H1 (cell line): ENCODE results near the gene URGCP. TPM values are rescaled to one million over a fixed set of nuclear protein-coding genes. Genes with fewer than 3 reads are reported as not detected.

Experiments
- CTCF ChIA-PET: fragments of 300-600 bp; sonication (Branson Sonifier 250); formaldehyde crosslinking; loops from one replicate; lab custom pipeline; 2021; ENCODE audit not compliant: partially characterized antibody; lab: Charles Lee
- POLR2A ChIA-PET: fragments of 300-600 bp; sonication (Branson Sonifier 250); formaldehyde crosslinking; loops from one replicate; lab custom pipeline; 2021; ENCODE audit warnings: inconsistent platforms; ENCODE audit not compliant: partially characterized antibody; lab: Charles Lee
- DNase-seq, 2 experiments: peaks; one replicate each; pipeline versions ENCODE4 v3.0.0 to v3.0.0-alpha.2; 2010 to 2022; ENCODE audit warnings: low spot score in 2 of 2, low read depth in 1 of 2, mixed read lengths in 1 of 2
- FAIRE-seq: peaks from 2 replicates; lab custom pipeline; 2011; peaks lifted over from hg19 to GRCh38; lab: Jason Lieb, UNC
- H2AFZ ChIP-seq: 2 replicates; pipeline ENCODE4 v1.8.1; 2012; ENCODE audit warnings: low read length, inconsistent platforms
- H2AK5ac ChIP-seq: 2 replicates; pipeline ENCODE4 v1.6.1; 2013; ENCODE audit warnings: low read depth, low read length
- H2BK120ac ChIP-seq: replicated peaks from 2 replicates; pipeline ENCODE3; 2013; ENCODE audit warnings: low read depth, low read length, inconsistent platforms
- H2BK12ac ChIP-seq: 2 replicates; pipeline ENCODE4 v1.6.1; 2013; ENCODE audit warnings: low read depth, low read length
- H2BK15ac ChIP-seq: 2 replicates; pipeline ENCODE4 v1.6.1; 2013; ENCODE audit warnings: low read length
- H2BK20ac ChIP-seq: 2 replicates; pipeline ENCODE4 v1.6.1; 2013; ENCODE audit warnings: low read length
- H2BK5ac ChIP-seq: 2 replicates; pipeline ENCODE4 v1.6.1; 2013; ENCODE audit warnings: low read depth, low read length
- H3K14ac ChIP-seq: 2 replicates; pipeline ENCODE4 v1.6.1; 2013; ENCODE audit warnings: inconsistent platforms; ENCODE audit not compliant: insufficient read length
- H3K18ac ChIP-seq: 2 replicates; pipeline ENCODE4 v1.6.1; 2013; ENCODE audit warnings: low read length; ENCODE audit errors: extremely low read depth
- H3K23ac ChIP-seq: 2 replicates; pipeline ENCODE4 v1.6.1; 2013; ENCODE audit warnings: inconsistent platforms; ENCODE audit not compliant: insufficient read length
- H3K23me2 ChIP-seq: 2 replicates; pipeline ENCODE4 v1.6.1; 2013; ENCODE audit warnings: low read depth, low read length
- H3K27ac ChIP-seq: 2 replicates; pipeline ENCODE4 v1.6.1; 2011; ENCODE audit warnings: low read depth, low read length, inconsistent platforms
- H3K27me3 ChIP-seq, 4 experiments: replicated peaks in 1 of 4; 1 replicate in 1 of 4; 2 replicates in 3 of 4; pipeline versions ENCODE4 v1.6.1 to v1.8.1; 2011 to 2013; ENCODE audit warnings: low read length in 3 of 4, mild to moderate bottlenecking in 3 of 4, inconsistent platforms in 2 of 4, mixed read lengths in 2 of 4, moderate library complexity in 1 of 4; ENCODE audit not compliant: control insufficient read depth in 3 of 4, insufficient read depth in 3 of 4; ENCODE audit errors: extremely low read depth in 1 of 4
- H3K36me3 ChIP-seq, 4 experiments: 2 replicates each; pipeline versions ENCODE4 v1.6.1 to v1.8.1; 2011 to 2013; ENCODE audit warnings: mild to moderate bottlenecking in 4 of 4, low read length in 3 of 4, moderate library complexity in 2 of 4, control low read depth in 1 of 4, inconsistent platforms in 1 of 4; ENCODE audit not compliant: insufficient read depth in 4 of 4, control insufficient read depth in 2 of 4
- H3K4ac ChIP-seq: replicated peaks from 2 replicates; pipeline ENCODE3; 2013; ENCODE audit warnings: low read length, low read depth, mixed read lengths, inconsistent platforms; ENCODE audit not compliant: insufficient read length
- H3K4me1 ChIP-seq, 4 experiments: replicated peaks in 1 of 4; 1 replicate in 1 of 4; 2 replicates in 3 of 4; pipeline versions ENCODE4 v1.6.1 to v1.8.1; 2011 to 2013; ENCODE audit warnings: low read length in 3 of 4, inconsistent platforms in 2 of 4, mixed read lengths in 1 of 4; ENCODE audit not compliant: insufficient read depth in 4 of 4, control insufficient read depth in 3 of 4
- H3K4me2 ChIP-seq, 2 experiments: 2 replicates each; pipeline versions ENCODE4 v1.6.1 to v1.8.1; 2011 to 2013; ENCODE audit warnings: low read depth in 2 of 2, low read length in 2 of 2, control low read depth in 1 of 2, inconsistent platforms in 1 of 2, mild to moderate bottlenecking in 1 of 2; ENCODE audit not compliant: insufficient read depth in 1 of 2
- H3K4me3 ChIP-seq, 4 experiments: fragments of 200-600, 300-600 bp in 1 of 4; sonication (generic), shearing (Covaris generic), sonication (Bioruptor Twin) in 1 of 4; 2 replicates each; pipeline versions ENCODE4 v1.5.1 to v1.8.1; 2011 to 2016; ENCODE audit warnings: low read length in 4 of 4, low read depth in 3 of 4, control low read depth in 2 of 4, inconsistent platforms in 2 of 4, mild to moderate bottlenecking in 2 of 4, mixed read lengths in 1 of 4, moderate library complexity in 1 of 4; ENCODE audit not compliant: insufficient read depth in 2 of 4; ENCODE audit errors: extremely low read depth in 1 of 4
- H3K56ac ChIP-seq: replicated peaks from 2 replicates; pipeline ENCODE3; 2013; ENCODE audit warnings: low read depth, mild to moderate bottlenecking, mixed read lengths, low read length, inconsistent platforms; ENCODE audit not compliant: insufficient read length
- H3K79me1 ChIP-seq: 2 replicates; pipeline ENCODE4 v1.6.1; 2013; ENCODE audit warnings: low read depth, low read length, control low read depth
- H3K79me2 ChIP-seq, 2 experiments: 2 replicates each; pipeline versions ENCODE4 v1.6.1 to v1.8.1; 2012 to 2013; ENCODE audit warnings: low read length in 2 of 2, mild to moderate bottlenecking in 2 of 2, inconsistent platforms in 1 of 2; ENCODE audit not compliant: insufficient read depth in 2 of 2, control insufficient read depth in 1 of 2
- H3K9ac ChIP-seq, 4 experiments: replicated peaks in 1 of 4; 1 replicate in 1 of 4; 2 replicates in 3 of 4; pipeline versions ENCODE4 v1.6.1 to v1.8.1; 2011 to 2013; ENCODE audit warnings: low read depth in 3 of 4, low read length in 3 of 4, control low read depth in 2 of 4, mild to moderate bottlenecking in 2 of 4, moderate library complexity in 2 of 4, inconsistent platforms in 1 of 4; ENCODE audit errors: extremely low read depth in 1 of 4
- H3K9me3 ChIP-seq, 2 experiments: 2 replicates each; pipeline versions ENCODE4 v1.6.1 to v1.8.1; 2012 to 2013; ENCODE audit warnings: mild to moderate bottlenecking in 2 of 2, moderate library complexity in 2 of 2, control low read depth in 1 of 2, inconsistent platforms in 1 of 2, low read depth in 1 of 2, low read length in 1 of 2, mixed read lengths in 1 of 2; ENCODE audit not compliant: insufficient read depth in 2 of 2
- H4K20me1 ChIP-seq, 2 experiments: replicated peaks in 1 of 2; 2 replicates each; pipeline versions ENCODE3 to v1.8.1; 2011 to 2013; ENCODE audit warnings: inconsistent platforms in 2 of 2, low read length in 2 of 2, mild to moderate bottlenecking in 1 of 2; ENCODE audit not compliant: insufficient read depth in 2 of 2, control insufficient read depth in 1 of 2
- H4K5ac ChIP-seq: 2 replicates; pipeline ENCODE4 v1.6.1; 2013; ENCODE audit warnings: low read length, low read depth, mixed read lengths, inconsistent platforms; ENCODE audit not compliant: insufficient read length
- H4K8ac ChIP-seq: 2 replicates; pipeline ENCODE4 v1.8.0; 2013; ENCODE audit warnings: mild to moderate bottlenecking, moderate library complexity, low read length, inconsistent platforms; ENCODE audit not compliant: insufficient read depth; ENCODE audit errors: extremely low read depth
- H4K91ac ChIP-seq: replicated peaks from 2 replicates; pipeline ENCODE3; 2013; ENCODE audit warnings: low read length, mixed read lengths, inconsistent platforms; ENCODE audit not compliant: insufficient read length
- BACH1 ChIP-seq: IDR thresholded peaks from 2 replicates; pipeline ENCODE4 v1.6.1; 2012; ENCODE audit warnings: low read length, improper control_type of control experiment
- CBX8 ChIP-seq: fragments of 300-800, 300-1000 bp; sonication (generic); IDR thresholded peaks from 2 replicates; pipeline ENCODE4 v1.7.1; 2016; ENCODE audit warnings: low read depth, low read length, borderline replicate concordance
- SAP30 ChIP-seq: fragments of 300-600 bp; sonication (generic); IDR thresholded peaks from 2 replicates; pipeline ENCODE4 v1.7.1; 2012; ENCODE audit warnings: low read length, moderate library complexity, mild to moderate bottlenecking, inconsistent platforms; ENCODE audit not compliant: insufficient read depth, insufficient replicate concordance
- WGBS, 2 experiments: shearing (Covaris generic) in 1 of 2; methylation state at CpG; one replicate each; pipeline versions ENCODE4 v1.1.6 to v1.1.7; 2013 to 2015; ENCODE audit warnings: low lambda C conversion rate in 2 of 2, mixed read lengths in 2 of 2, inconsistent platforms in 1 of 2, low coverage in 1 of 2, missing lambda C conversion rate in 1 of 2; ENCODE audit not compliant: insufficient replicate concordance in 2 of 2, insufficient coverage in 1 of 2, insufficient read length in 1 of 2; ENCODE audit errors: extremely low coverage in 1 of 2, missing lambda C conversion rate in 1 of 2; 5-methylcytosine and 5-hydroxymethylcytosine counted together
- polyA plus RNA-seq, 7 experiments: library from polyadenylated mRNA; depleted of rRNA in 3 of 7; stranded (reverse) in 5 of 7; unstranded in 2 of 7; fragments of >200 nt in 5 of 7; fragments of 200-250 nt in 2 of 7; gene quantifications; 1 replicate in 5 of 7; 2 replicates in 1 of 7; 4 replicates in 1 of 7; pipeline versions ENCODE4 v1.2.1 to v1.2.3, GENCODE V29; 2011 to 2013; ENCODE audit warnings: missing spikeins in 2 of 7, mixed read lengths in 2 of 7
- total RNA-seq: library from RNA; stranded (reverse); fragmentation: NEBNext Ultra II Directional; extraction: Animal tissue kit (Norgen Biotek cat#: 25700); gene quantifications from 2 replicates; pipeline ENCODE4 v1.2.1, GENCODE V29; 2021
- TF ChIP-seq, protein P1 (sequence below): IDR thresholded peaks from 2 replicates; pipeline ENCODE4 v1.6.1; 2012; ENCODE audit warnings: low read length, inconsistent platforms

The URGCP gene
- total and polyA plus RNA-seq, 2 of the 8 experiments (the other 6 are each of a cell fraction or from before 2014, with no cell fraction given), result 9.0 to 18.7 TPM

GRCh38 chr7:43843296-43843695 lies 63.1 kb downstream of the URGCP start:
- no peaks in the 10 kb centered on the region for H3K79me2 ChIP-seq
- no peak overlapping the region for H3K23ac ChIP-seq
- H2BK20ac ChIP-seq, result no peak overlapping the region
- no peak overlapping the region for H3K27ac ChIP-seq
- H4K20me1 ChIP-seq, result no peaks in the 10 kb centered on the region
- H3K36me3 ChIP-seq, result no peaks in the 10 kb centered on the region
- H3K4ac ChIP-seq, result no peak overlapping the region
- no peak overlapping the region for H4K8ac ChIP-seq
- WGBS, 2 experiments, result 85% methylated on average over 4 of the region's 4 CpGs; no CpG with 5 or more reads in 1 of the 2 experiments
- H2BK12ac ChIP-seq, result no peak overlapping the region
- H3K79me1 ChIP-seq, result no peaks in the 10 kb centered on the region
- no peak overlapping the region for H3K9ac ChIP-seq
- no peak overlapping the region for H3K4me3 ChIP-seq
- DNase-seq (no peak), FAIRE-seq (no peak)
- no peak overlapping the region for H2AK5ac ChIP-seq
- no peak overlapping the region for H3K18ac ChIP-seq
- CTCF ChIA-PET, result interaction anchor here (0.6 to 1.3 kb wide), 8 partner anchors 15 to 585 kb away, joined by 3 to 5 read pairs (median 3); no protein-coding TSS in a partner anchor
- no peak overlapping the region for H4K5ac ChIP-seq
- no peaks in the 10 kb centered on the region for H3K27me3 ChIP-seq
- POLR2A ChIA-PET, result interaction anchor here (0.6 to 1.6 kb wide), 3 partner anchors 111 to 196 kb away, joined by 3 read pairs; no protein-coding TSS in a partner anchor
- H2AFZ ChIP-seq, result no peak overlapping the region
- no peak overlapping the region for H3K14ac ChIP-seq
- H3K56ac ChIP-seq, result no peak overlapping the region
- no peak overlapping the region for H2BK15ac ChIP-seq
- H3K4me2 ChIP-seq, result no peak overlapping the region
- H3K23me2 ChIP-seq, result no peaks in the 10 kb centered on the region
- H3K9me3 ChIP-seq, result no peaks in the 10 kb centered on the region
- no peak overlapping the region for H2BK120ac ChIP-seq
- no peak overlapping the region for H2BK5ac ChIP-seq
- H4K91ac ChIP-seq, result no peak overlapping the region
- peaks cover 0 to 8% (median 3%) of the 10 kb centered on the region in 4 experiments; a peak in 3 of 7 replicates for H3K4me1 ChIP-seq
- TF ChIP-seq SAP30 (no peak), BACH1 (no peak), CBX8 (no peak)
- TF ChIP-seq, protein P1, sequence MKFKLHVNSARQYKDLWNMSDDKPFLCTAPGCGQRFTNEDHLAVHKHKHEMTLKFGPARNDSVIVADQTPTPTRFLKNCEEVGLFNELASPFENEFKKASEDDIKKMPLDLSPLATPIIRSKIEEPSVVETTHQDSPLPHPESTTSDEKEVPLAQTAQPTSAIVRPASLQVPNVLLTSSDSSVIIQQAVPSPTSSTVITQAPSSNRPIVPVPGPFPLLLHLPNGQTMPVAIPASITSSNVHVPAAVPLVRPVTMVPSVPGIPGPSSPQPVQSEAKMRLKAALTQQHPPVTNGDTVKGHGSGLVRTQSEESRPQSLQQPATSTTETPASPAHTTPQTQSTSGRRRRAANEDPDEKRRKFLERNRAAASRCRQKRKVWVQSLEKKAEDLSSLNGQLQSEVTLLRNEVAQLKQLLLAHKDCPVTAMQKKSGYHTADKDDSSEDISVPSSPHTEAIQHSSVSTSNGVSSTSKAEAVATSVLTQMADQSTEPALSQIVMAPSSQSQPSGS, result no peak
